Activated CD8-positive, alpha-beta T cell treated with anti-CD3 and anti-CD28 coated beads for 36 hours (primary cell): Measurements from ENCODE around the gene PGC. TPM values are rescaled to one million over a fixed set of nuclear protein-coding genes. Genes with fewer than 3 reads are reported as not detected.

Experiments used
- ATAC-seq: fragments of 200-7000 bp; cut with Tn5 transposase; one replicate; pipeline ENCODE4 v1.10.0; 2021; ENCODE audit warnings: mild to moderate bottlenecking, moderate library complexity
- CTCF ChIA-PET: fragments of 350-600 bp; sonication (Branson Sonifier 250); formaldehyde crosslinking; loops from one replicate; lab custom pipeline; 2021; ENCODE audit warnings: antibody characterized with exemption; lab: Charles Lee
- POLR2A ChIA-PET: fragments of 350-600 bp; sonication (Branson Sonifier 250); formaldehyde crosslinking; loops from one replicate; lab custom pipeline; 2021; ENCODE audit warnings: antibody characterized with exemption; lab: Charles Lee
- DNase-seq: peaks from one replicate; pipeline ENCODE4 v3.0.0-alpha.2; 2020
- H3K27ac Mint-ChIP-seq: one replicate; pipeline ENCODE4 v1.8.0; 2021; ENCODE audit warnings: mild to moderate bottlenecking, mixed read lengths
- H3K27me3 Mint-ChIP-seq: one replicate; pipeline ENCODE4 v1.8.0; 2021; ENCODE audit warnings: mixed read lengths
- H3K36me3 Mint-ChIP-seq: one replicate; pipeline ENCODE4 v1.8.0; 2021; ENCODE audit warnings: low read depth, mixed read lengths
- H3K4me1 Mint-ChIP-seq: one replicate; pipeline ENCODE4 v1.8.0; 2021; ENCODE audit warnings: low read depth, mixed read lengths
- H3K4me3 Mint-ChIP-seq: one replicate; pipeline ENCODE4 v1.8.0; 2021; ENCODE audit warnings: mild to moderate bottlenecking, moderate library complexity, mixed read lengths
- H3K9me3 Mint-ChIP-seq: one replicate; pipeline ENCODE4 v1.8.0; 2021; ENCODE audit warnings: mixed read lengths
- intact Hi-C: fragments of 100-400 bp; cut with micrococcal nuclease; formaldehyde crosslinking; loops from one replicate; pipeline ENCODE4 v1.10.0; 2022
- total RNA-seq, 2 experiments: library from RNA; stranded (reverse); gene quantifications; one replicate each; pipeline ENCODE4 v1.2.3, GENCODE V29; 2021
- TF ChIP-seq, protein P1 (sequence below): fragments of 200-600 bp; IDR thresholded peaks from one replicate; pipeline ENCODE4 v1.8.0; 2022; ENCODE audit warnings: antibody characterized with exemption, mild to moderate bottlenecking

Gene PGC
- total RNA-seq, 2 experiments from 2014 or later: not detected

DNA sequence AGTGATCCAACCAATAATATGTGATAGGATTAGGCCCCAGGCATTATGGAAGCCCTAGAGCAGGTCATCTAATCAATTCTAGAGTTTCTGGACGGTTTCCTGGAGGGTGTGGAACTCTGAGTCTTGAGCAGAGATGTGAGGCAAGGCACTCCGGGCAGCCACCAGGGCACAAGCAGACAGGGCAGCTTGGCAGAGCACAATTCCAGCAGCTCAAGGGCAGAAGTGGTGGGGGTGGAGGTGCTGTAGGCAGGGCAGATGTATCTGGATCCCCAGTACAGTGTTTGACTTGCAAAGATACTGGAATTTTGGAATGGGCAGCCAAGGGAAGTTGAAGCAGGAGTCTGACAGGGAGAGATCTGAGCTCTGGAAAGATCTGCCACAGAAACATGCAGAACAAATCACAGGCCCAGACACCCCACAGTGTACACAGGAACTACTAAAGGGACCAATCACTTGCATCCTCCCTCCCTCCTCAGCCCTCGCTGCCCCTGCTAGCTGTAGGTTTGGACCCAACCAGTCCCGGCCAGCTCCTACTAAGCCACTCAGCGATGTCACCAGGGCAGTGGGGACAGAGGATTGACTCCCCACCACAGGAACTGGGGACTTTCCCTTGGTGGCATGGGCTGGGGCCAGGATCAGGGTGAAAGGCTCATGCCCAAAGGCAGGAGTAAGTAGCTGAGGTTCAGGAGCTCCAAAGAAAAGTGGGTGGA, 58.8 kb downstream of the PGC start:
- Mint-ChIP-seq H3K4me3 (no peak overlapping the region), H3K9me3 (no peaks in the 10 kb centered on the region), H3K36me3 (no peaks in the 10 kb centered on the region), H3K4me1 (peaks cover 4% of the 10 kb centered on the region), H3K27me3 (no peaks in the 10 kb centered on the region), H3K27ac (no peak overlapping the region)
- no peak for DNase-seq
- TF ChIP-seq, protein P1, sequence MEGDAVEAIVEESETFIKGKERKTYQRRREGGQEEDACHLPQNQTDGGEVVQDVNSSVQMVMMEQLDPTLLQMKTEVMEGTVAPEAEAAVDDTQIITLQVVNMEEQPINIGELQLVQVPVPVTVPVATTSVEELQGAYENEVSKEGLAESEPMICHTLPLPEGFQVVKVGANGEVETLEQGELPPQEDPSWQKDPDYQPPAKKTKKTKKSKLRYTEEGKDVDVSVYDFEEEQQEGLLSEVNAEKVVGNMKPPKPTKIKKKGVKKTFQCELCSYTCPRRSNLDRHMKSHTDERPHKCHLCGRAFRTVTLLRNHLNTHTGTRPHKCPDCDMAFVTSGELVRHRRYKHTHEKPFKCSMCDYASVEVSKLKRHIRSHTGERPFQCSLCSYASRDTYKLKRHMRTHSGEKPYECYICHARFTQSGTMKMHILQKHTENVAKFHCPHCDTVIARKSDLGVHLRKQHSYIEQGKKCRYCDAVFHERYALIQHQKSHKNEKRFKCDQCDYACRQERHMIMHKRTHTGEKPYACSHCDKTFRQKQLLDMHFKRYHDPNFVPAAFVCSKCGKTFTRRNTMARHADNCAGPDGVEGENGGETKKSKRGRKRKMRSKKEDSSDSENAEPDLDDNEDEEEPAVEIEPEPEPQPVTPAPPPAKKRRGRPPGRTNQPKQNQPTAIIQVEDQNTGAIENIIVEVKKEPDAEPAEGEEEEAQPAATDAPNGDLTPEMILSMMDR: no peak
- POLR2A ChIA-PET: interaction anchor here (1.5 kb wide), 1 partner anchor 18 kb away, joined by 4 read pairs; no protein-coding TSS in a partner anchor
- intact Hi-C loops: no loop called here
- CTCF ChIA-PET: interaction anchor here (1.3 kb wide), 2 partner anchors 85 to 319 kb away, joined by 5 to 7 read pairs; no protein-coding TSS in a partner anchor
- no peak for ATAC-seq

DNA sequence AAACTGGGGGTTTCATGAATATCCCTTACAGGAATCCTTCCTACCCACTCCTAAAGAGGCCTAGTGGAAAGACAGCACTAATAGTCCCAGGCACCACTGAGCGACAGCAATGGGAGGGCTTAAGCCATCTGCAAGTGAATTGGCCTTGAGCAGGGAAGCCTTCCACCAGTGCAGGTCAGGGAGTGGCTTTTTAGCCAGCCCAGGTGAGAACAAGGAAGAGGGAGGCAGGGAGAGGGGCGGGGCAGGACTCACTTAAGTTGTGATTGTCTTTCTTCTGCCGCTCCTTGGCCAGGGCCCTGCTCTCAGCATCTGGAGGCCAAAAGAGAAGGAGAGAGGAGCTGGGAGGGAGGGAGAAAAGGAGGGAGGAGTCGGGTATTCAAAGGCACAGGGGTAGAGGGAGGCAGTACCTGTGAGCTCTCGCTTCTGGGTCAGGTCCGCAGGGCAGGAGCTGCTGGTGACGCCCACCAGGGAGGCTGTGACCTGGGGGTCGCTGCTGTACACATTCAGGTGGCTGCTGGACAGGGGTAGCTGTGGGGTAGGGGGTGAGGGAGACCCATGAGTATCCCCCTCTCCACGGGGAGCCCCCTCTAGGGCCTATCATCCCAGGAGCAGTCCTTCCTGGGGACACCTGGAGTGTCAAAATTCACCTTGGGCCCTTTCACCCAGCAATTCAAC, 59.6 kb downstream of the PGC start:
- Mint-ChIP-seq H3K9me3 (no peaks in the 10 kb centered on the region), H3K4me3 (no peak overlapping the region), H3K27me3 (no peaks in the 10 kb centered on the region), H3K36me3 (no peaks in the 10 kb centered on the region), H3K27ac (no peak overlapping the region), H3K4me1 (peaks cover 5% of the 10 kb centered on the region)
- intact Hi-C loops: no loop called here
- TF ChIP-seq, protein P1: no peak
- DNase-seq (no peak), ATAC-seq (no peak)
- POLR2A ChIA-PET: interaction anchor here (1.5 kb wide), 1 partner anchor 19 kb away, joined by 4 read pairs; no protein-coding TSS in a partner anchor
- CTCF ChIA-PET: interaction anchor here (5.2 kb wide), 1 partner anchor 86 kb away, joined by 107 read pairs; no protein-coding TSS in a partner anchor

Other genes with a start within 250 kb of the PGC start
- gene FOXP4, start 201.0 kb downstream of the PGC start, total RNA-seq: 10 to 100 TPM; 11.0 to 11.8 TPM
- gene MDFI, start 108.9 kb downstream of the PGC start, total RNA-seq: not detected
- 10 to 100 TPM; 14.6 to 15.9 TPM for gene TFEB, start 11.8 kb downstream of the PGC start, total RNA-seq
- gene FRS3, start 32.5 kb upstream of the PGC start, total RNA-seq: 1 to 10 TPM; 3.2 to 4.1 TPM
- gene PRICKLE4, start 33.4 kb upstream of the PGC start, total RNA-seq: not detected
- 100 to 1,000 TPM; 310 to 314 TPM for gene TOMM6, start 40.3 kb upstream of the PGC start, total RNA-seq
- 1 to 10 TPM; 5.7 to 5.9 TPM for gene USP49, start 148.0 kb upstream of the PGC start, total RNA-seq
- 10 to 100 TPM; 23.4 to 28.0 TPM for gene MED20, start 173.7 kb upstream of the PGC start, total RNA-seq
- gene BYSL, start 174.1 kb upstream of the PGC start, total RNA-seq: 10 to 100 TPM; 56.4 to 59.5 TPM
- 100 to 1,000 TPM; 457 to 459 TPM for gene CCND3, start 194.4 kb upstream of the PGC start, total RNA-seq